GM19467 (cell line): ENCODE results near the gene GAREM2.
"Not testable (repeated sequence)": the region's sequence is repeated elsewhere in the genome, so short reads cannot be mapped to it uniquely, and the experiment has no call there.

Experiments used
- ATAC-seq: cut with Tn5 transposase; IDR thresholded peaks from one replicate; pipeline ENCODE4 v1.9.1; 2021; ENCODE audit warnings: mild to moderate bottlenecking, moderate library complexity; ENCODE audit not compliant: unreplicated experiment

GAREM2 gene

DNA sequence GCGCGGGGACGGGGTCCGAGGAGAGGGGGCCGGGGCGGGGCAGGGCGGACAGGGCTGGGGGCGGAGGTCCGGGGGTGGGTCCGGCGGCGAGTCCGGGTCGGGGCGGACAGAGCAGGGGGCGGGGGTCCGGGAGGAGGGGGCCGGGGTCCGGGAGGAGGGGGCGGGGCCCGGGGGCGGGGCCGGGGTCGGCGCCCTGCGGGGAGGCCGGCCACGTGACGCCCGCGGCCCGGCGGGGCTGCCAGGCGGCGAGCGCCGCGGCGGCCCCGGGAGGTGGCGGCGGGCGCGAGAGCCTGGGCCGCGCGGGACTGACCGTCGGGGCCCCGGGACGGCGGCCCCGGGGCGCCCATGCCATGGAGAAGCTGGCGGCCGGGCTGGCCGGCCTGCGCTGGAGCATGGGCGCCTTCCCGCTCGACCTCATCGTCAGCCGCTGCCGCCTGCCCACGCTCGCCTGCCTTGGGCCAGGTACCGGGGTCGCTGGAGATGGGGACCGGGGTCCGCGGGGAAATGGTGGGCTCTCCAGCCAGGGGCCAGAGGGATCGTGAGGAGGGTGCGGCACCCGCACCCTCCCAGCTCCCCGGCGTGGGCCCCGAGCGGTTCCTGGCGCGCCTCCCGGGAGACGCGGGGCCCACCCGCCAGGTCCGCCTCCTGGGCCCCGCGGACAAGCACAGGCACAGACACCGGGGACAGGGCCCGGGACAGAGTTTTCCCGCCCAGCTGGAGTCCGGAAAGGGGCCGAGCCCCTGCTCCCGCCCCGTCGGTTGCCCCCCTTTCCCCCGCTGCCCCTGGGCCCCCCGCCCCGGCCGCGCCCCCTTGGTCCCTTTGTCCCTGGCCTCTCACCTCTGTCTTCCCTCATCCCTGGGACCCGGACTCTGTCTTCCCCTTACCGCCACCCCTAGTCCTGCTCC lies at the start of gene GAREM2:
Gene GAREM2 (plus strand): TSS at position 218 of the 905 bp plus-strand sequence. CDS start 133 bp downstream, at position 351.
- ATAC-seq: no peak

DNA sequence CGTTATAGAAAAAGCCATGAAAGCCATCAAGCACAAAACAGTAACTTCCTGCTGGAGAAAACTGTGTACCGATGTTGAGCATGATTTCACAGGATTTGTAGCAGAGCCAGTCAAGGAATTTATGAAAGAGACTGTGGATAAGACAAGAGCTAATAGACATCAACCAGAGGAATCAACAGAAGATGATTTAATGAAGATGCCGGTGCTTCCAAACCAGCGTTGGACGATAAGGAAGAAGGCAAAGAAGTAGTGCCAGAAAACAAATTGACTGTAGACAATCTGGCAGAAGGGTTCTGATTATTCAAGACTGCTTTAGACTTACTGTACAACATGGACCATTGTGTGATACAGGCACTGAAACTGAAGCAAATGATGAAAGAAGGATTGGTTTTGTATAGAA lies 49.5 kb upstream of the GAREM2 start:
- no peak for ATAC-seq

DNA sequence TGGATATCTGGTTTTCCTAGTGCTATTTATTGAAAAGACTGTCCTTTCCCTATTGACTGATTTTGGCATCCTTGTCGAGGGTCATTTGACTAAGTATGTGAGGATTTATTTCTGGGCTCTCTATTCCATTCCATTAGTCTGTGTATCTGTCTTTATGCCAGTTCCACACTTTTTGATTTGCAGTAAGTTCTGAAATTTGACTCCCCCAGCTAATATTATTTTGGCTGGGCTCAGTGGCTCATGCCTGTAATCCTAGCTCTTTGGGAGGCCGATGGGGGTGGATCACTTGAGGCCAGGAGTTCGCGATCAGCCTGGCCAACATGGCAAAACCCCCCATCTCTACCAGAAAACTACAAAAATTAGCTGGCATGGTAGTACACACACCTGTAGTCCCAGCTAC lies 46.8 kb upstream of the GAREM2 start:
- no peak for ATAC-seq

DNA sequence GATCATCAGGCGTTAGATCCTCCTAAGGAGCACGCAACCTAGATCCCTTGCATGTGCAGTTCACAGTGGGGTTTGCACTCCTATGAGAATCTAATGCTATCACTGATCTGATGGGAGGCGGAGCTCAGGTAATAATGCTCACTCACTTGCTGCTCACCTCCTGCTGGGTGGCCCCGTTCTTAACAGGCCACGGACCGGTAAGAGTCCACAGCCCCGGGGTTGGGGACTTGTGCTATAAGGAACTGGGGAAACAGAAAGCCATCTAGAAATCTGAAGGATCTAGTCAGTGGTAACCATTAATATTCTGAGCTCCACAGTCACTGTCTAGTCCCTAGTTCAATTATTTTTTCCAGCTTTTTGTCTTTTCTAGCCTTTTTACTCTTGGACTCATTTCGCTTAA lies 44.7 kb upstream of the GAREM2 start:
- no peak for ATAC-seq

DNA sequence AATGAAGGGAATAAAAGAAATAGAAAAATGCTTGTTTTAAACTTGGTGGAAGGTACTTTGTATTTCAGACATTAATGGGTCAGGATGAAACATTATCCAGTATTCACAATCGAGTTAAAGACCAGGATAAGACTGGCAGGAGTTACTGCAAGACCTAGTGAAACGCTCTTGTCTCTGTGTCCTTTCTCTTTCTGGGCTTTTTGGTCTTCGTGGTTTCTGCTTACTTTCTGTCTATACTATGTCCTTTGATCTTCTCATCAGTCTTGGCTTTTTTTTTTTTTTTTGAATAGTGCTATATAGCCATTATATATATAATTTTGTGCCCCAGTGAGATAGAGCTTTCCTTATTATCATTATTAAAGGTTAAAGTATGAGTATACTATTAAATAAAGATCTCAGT lies 42.1 kb upstream of the GAREM2 start:
- no peak for ATAC-seq

DNA sequence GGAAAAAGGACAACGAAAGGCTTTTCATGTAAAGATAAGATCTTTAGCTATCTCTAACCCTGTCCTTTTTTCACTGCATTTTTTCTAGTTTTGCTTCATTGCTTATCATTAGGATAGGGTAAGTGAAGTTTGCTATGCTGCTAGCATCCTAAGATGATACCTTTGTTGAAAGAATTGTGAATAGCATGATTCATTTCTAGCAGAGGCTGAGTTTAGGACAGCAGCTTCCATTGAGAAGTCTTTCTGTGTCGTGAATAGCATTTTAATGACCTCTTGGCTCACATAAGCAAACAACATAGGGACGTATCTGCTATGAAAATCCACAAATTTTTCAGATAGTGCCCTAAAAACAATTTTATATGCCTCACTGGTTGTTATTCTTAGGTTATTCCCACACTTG lies 36.4 kb upstream of the GAREM2 start:
- ATAC-seq: no peak

DNA sequence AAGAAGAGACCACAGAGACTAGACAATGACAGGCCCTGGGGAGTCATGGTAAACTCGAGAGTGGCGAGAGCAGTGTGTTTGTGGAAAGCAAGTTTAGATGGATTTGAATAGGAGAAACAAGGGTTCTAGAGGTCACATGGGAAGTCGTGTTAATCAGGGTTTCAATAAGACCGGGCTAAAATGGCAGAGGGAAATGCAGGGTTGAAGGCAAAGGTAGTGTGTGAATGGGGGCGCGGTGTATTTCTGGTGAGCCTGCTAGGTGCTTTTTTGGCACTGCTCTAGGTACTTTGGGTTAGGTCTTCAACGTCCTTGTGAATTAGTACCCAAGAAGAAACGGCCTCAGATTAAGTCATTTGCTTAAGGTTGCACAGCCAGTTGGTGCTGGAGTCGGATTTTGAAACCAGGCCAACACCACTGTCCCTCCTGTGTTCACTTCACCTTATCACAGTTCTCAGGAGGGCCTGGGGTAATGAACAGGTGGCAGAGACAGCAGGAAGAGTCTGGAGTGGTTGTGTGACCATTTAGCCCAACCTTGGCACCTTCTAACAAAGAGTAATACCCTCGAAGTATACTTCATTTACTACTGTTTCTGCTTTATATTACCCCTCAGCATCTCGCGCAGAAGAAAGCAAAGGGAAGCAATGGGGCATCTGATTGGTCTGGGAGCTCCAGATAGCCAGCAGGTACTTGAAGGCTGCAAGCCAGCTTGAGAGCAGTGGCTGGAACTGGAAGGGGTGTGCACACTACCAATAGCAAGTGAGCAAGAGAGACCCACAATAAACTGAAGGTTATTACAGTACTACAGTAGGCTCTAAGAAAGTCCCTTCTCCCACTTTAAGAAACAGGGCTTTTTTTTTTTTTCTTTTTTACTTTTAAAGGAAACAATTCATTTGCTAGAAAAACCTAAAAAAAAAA lies 33.4 kb upstream of the GAREM2 start:
- no peak for ATAC-seq

DNA sequence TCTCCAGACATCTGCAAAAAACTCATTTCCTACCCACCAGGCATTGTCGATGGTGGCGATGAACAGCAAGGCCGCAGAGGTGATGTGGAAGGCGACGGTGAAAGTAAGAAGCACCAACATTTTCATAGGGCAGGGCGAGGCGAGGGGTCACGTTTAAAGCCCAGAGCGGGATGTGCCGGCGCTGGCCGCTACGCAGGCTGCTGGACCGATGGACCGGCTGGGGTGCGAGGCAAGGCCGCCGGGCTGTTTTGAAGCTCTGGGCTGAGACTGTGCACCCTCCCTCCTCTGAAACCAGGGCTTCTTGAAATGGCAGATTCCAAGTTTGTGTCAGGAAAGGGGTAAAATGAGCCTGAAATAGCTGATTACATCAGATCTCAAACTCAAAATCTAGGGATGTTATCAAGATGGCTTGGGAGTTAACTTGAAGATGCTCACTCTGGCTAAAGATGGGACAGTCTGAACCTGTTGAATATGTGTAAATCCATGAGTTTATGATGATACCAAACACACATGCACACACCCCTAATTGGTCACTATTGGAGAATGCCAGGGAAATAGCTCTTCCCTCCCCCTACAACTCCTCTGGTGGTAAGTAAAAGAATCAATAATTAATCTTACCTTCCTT lies 31.6 kb upstream of the GAREM2 start:
- no peak for ATAC-seq

DNA sequence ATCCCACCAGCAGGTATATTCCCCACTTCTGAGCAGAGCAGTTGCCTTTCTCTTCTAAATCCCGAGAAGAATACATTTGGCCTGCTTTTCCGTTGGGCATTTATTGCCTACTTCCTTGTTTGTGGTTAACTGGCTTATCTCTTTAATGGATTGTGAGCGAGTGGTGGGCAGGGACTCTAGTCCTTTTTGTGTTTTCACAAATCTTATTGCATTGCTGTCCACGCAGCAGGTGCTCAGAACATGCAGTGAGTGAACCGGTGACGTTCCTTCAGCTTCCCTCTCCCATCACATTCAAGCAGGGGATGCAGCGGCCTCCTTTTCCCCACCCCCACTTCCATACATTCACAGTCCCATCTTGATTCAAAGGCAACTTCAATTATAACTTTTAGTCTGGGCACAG lies 28.9 kb upstream of the GAREM2 start:
- ATAC-seq: no peak

DNA sequence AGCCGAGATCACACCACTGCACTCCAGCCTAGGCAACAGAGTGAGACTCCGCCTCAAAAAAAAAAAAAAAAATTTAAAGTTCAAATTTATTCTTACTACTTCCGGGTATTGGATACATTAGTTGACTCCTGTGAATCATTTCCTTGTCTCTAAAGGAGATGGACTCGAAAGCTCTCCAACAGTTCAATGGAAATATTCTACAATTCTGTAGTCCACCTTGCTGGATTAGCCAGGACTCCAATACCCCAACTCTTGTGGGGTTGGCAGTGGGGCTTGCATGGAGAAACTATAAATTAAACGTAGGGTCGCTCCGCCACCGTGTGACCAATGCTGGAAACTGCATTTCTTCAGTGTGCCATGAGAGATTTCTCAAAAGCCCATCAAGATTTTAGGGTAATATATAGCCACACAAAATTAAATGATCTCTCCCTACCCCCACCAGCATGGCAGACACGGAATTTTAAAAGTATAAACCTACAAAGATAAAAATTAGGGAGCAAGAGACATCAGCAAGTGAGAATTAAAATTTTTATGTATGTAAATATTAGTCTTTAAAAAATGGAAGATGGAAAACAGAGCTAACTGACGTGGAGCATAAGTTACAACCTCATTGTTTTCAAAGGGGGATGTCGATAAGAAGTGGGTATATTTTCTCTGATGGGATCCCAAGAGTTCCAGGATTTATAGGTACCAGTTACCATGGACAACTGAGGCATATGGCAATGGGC lies 27.8 kb upstream of the GAREM2 start:
- ATAC-seq: no peak

DNA sequence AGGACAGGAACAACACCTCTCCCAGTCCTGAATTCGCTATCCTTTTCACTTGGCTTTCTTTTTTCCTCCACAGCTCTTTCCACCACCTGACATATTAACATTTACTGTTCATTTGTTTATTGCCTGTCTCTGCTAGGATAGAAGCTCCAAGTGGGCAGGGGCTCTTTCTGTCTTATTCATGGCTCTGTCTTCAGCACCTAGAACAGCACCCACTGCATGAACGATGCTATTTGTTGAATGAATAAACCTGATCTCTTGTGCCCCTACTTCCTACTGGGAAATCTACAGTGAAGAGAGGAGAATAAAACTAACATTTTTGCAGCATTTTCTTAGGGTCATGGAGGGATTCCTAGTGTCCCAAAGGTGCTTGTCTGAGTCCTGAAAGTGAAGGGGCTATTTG lies 24.4 kb upstream of the GAREM2 start:
- no peak for ATAC-seq

DNA sequence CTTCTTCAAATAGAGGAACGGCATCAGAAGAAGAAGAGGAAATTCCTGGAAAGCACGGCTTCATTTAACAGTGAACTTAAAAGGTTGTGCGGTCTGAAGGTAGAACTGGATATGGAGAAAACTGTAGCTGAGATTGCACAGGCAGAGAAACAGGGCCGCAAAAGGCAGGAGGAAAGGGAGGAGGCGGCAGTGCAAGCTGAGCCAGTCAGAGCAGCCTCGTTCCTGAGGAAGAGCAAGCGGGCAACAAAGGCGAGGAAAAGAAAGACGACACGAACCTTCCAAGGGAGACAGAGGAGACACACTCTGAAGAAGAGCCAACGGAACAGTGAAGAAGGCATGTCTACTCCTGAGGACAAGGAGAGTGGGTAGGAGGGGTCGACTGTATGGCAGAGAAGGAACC lies 22.6 kb upstream of the GAREM2 start:
- no peak for ATAC-seq

DNA sequence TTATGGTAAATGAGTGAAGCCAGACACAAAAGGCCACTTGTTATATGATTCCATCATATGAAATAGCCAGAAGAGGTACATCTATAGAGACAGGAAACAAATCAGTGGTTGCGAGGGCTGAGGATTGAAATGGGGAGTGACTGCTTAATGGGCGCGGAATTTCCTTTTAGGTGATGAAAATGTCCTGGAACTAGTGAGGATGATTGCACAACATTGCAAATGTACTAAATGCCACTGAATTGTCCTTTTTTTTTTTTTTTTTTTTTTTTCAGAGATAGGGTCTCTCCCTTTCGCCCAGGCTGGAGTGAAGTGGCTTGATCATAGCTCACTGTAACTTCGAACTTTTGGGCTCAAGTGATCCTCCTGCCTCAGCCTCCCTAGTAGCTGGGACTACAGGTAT lies 15.3 kb upstream of the GAREM2 start:
- ATAC-seq: no peak

DNA sequence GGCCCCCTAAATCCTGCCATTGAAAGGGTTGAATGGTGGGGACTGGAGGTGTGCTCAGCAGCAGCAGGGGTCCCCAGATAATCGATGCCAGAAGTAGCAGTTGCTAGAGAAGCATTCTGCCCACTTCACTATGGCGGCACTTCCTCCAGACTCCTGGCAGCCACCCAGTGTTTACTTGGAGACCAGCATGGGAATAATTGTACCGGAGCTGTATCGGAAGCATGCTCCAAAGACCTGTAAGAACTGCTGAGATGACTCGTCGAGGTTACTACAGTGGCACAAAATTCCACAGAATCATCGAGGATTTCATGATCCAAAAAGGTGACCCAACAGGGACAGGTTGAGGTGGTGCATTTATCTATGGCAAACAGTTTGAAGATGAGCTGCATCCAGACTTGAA lies 11.0 kb upstream of the GAREM2 start:
- no peak for ATAC-seq

DNA sequence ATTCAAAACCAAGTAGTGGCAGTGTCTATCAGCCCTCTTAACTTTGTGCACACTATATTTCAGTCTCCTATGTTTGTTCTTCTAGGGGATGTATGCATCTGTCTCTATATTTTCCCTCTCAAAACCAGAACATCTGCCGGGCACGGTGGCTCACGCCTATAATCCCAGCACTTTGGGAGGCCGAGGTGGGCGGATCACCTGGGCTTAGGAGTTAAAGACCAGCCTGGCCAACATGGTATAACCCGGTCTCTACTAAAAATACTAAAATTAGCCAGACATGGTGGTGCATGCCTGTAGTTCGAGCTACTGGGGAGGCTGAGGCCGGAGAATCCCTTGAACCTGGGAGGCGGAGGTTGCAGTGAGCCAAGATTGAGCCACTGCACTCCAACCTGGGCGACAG lies 9.9 kb upstream of the GAREM2 start:
- ATAC-seq: no peak

DNA sequence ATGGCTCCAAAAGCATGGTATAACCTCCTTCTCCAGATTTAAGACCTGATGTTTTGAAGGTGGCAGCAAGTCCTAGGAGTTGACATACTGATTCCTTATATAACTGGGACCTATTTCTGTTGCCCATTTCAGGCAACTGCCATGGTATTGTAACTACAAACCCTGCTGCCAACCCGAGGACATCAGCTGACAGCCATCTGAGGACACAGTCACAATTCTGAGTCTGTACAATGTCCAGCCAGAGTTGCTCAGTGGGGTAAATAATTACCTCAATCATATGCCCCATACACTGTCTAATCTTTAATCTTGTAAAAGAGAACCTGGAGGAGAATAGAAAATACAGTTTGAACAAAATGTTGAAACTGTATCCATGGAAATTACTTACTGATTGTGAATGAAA lies 8.7 kb upstream of the GAREM2 start:
- no peak for ATAC-seq

DNA sequence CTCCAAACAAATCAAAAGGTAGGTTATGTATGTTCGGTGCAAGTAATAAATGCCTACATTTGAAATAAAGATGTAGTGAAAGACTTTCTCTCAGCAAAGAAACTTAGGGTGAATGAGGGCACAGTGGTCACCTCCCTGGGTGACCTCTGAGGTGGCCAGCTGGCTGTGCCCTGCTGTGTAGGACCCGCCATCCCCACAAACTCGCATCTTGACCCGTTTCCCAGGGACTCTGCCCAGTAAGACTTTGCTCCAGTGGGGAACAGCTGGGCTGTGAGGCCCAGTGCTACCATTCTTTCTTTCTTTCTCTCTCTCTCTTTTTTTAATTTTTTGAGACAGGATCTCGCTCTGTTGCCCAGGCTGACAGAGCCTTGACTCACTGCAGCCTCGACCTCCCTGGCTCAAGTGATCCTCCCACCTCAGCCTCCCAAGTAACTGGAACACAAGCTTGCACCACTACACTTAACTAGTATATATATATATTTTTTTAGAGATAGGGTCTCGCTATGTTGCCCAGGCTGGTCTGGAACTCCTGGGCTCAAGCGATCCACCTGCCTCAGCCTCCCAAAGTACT lies 8.2 kb upstream of the GAREM2 start:
- ATAC-seq: no peak

DNA sequence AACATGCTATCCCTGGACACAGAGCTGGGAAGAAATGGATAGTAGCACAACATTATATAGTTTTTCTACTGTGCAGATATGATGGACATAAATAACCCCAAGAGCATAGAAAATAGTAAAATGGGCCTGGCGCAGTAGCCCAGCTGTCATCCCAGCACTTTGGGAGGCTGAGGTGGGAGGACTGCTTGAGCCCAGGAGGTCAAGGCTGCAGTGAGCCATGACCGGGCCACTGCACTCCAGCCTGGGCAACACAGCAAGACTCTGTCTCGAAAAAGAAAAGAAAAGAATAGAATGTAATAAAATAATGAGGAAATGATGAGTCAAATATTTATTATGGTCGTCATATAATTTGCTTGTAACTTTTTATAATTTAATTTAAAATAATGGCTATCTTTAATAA lies 7.5 kb upstream of the GAREM2 start:
- no peak for ATAC-seq

DNA sequence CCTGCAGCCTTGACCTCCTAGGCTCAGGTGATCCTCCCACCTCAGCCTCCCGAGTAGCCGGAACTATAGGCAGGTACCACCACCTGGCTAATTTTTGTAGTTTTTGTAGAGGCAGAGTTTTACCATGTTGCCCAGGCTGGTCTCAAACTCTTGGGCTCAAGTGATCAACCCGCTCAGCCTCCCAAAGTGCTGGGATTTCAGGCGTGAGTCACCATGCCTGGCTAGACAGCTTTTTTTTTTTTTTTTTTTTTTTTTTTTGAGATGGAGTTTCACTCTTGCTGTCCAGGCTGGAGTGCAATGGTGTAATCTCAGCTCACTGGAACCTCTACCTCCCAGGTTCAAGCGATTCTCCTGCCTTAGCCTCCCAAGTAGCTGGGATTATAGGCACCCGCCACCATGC lies 6.3 kb upstream of the GAREM2 start:
- not testable (repeated sequence) for ATAC-seq

DNA sequence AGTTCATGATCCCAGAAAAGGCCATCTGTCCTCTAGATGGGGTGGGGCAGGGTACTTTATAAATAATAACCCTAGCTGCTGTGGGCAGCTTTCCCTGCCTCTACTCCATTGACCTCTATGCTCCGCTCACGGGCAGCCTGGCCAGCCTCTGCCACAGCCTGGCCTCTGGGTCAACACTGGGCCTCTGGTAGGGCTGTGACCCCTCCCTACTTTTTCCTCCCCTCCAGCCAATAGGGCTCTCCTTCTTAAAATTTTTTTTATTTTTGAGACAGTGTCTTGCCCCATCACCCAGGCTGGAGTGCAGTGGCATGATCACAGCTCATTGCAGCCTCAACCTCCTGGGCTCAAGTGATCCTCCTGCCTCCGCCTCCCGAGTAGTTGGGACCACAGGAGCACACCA lies 4.1 kb upstream of the GAREM2 start:
- ATAC-seq: no peak
